HG03575 (cell line): Measurements from ENCODE around the gene CGRRF1.

ENCODE experiments used
- ATAC-seq: cut with Tn5 transposase; IDR thresholded peaks from one replicate; pipeline ENCODE4 v1.9.1; 2021; ENCODE audit not compliant: unreplicated experiment, insufficient number of reproducible peaks, low FRiP score; ENCODE audit errors: extremely low read depth

The CGRRF1 gene

GRCh38 chr14:54533100-54533499, 23.4 kb downstream of the CGRRF1 start:
- ATAC-seq = no peak

- ATAC-seq = no peak
Measured at GRCh38 chr14:54535126-54535525, 25.4 kb downstream of the CGRRF1 start.

GRCh38 chr14:54535646-54536045, 25.9 kb downstream of the CGRRF1 start:
- ATAC-seq = no peak

GRCh38 chr14:54537651-54538050, 27.9 kb downstream of the CGRRF1 start:
- no peak for ATAC-seq

GRCh38 chr14:54538055-54538454, 28.3 kb downstream of the CGRRF1 start:
- no peak for ATAC-seq

- ATAC-seq = no peak
Measured at GRCh38 chr14:54547583-54547982, 37.9 kb downstream of the CGRRF1 start.

GRCh38 chr14:54548491-54548890, 38.8 kb downstream of the CGRRF1 start:
- ATAC-seq = no peak

GRCh38 chr14:54549862-54550261, 40.2 kb downstream of the CGRRF1 start:
- no peak for ATAC-seq

- ATAC-seq = no peak
Measured at GRCh38 chr14:54550514-54550913, 40.8 kb downstream of the CGRRF1 start.

- no peak for ATAC-seq
Measured at GRCh38 chr14:54554401-54554800, 44.7 kb downstream of the CGRRF1 start.

GRCh38 chr14:54555651-54556050, 45.9 kb downstream of the CGRRF1 start:
- ATAC-seq = no peak

GRCh38 chr14:54556535-54556934, 46.8 kb downstream of the CGRRF1 start:
- no peak for ATAC-seq

- no peak for ATAC-seq
Measured at GRCh38 chr14:54562334-54562733, 52.6 kb downstream of the CGRRF1 start.

- no peak for ATAC-seq
Measured at GRCh38 chr14:54564071-54564867, 54.6 kb downstream of the CGRRF1 start.

- no peak for ATAC-seq
Measured at GRCh38 chr14:54564868-54565784, 55.4 kb downstream of the CGRRF1 start.

GRCh38 chr14:54565785-54566409, 56.2 kb downstream of the CGRRF1 start:
- no peak for ATAC-seq

GRCh38 chr14:54566410-54567223, 56.9 kb downstream of the CGRRF1 start, which contains the start of gene SAMD4A:
TSS of gene SAMD4A (plus strand) at chr14:54567128. CDS start at chr14:54567917, 789 bp downstream.
- no peak for ATAC-seq

GRCh38 chr14:54567224-54567638, 57.5 kb downstream of the CGRRF1 start:
- ATAC-seq = no peak
